Heart right ventricle (tissue), 16 donors: ENCODE data around the gene TTC36. TPM values are rescaled to one million over a fixed set of nuclear protein-coding genes. Genes with fewer than 3 reads are reported as not detected.

ENCODE experiments used
- ATAC-seq, 8 donors: fragments of 200-7000 bp; cut with Tn5 transposase; one replicate each; pipeline ENCODE4 v1.9.1; 2020; ENCODE audit warnings: mild to moderate bottlenecking in 8 of 8, moderate library complexity in 8 of 8, moderate number of reproducible peaks in 1 of 8
- DNase-seq, 2 donors: peaks; one replicate each; pipeline ENCODE4 v3.0.0-alpha.2; 2020
- H3K27ac ChIP-seq, 10 donors: fragments of 200-600 bp; sonication (generic) in 2 of 10; one replicate each; pipeline versions ENCODE4 v1.5.0 to v1.8.0; 2020 to 2022; ENCODE audit warnings: mild to moderate bottlenecking in 3 of 10
- H3K27me3 ChIP-seq, 7 donors: fragments of 200-600 bp; one replicate each; pipeline ENCODE4 v1.8.0; 2021 to 2022; ENCODE audit warnings: mild to moderate bottlenecking in 2 of 7
- H3K36me3 ChIP-seq, 9 donors: fragments of 200-600 bp; sonication (generic) in 1 of 9; one replicate each; pipeline versions ENCODE4 v1.5.0 to v1.8.0; 2020 to 2022; ENCODE audit warnings: mild to moderate bottlenecking in 2 of 9
- H3K4me1 ChIP-seq, 9 donors: fragments of 200-600 bp; sonication (generic) in 1 of 9; one replicate each; pipeline versions ENCODE4 v1.5.0 to v1.8.0; 2020 to 2022; ENCODE audit warnings: mild to moderate bottlenecking in 4 of 9
- H3K4me3 ChIP-seq, 10 donors: fragments of 200-600 bp; sonication (generic) in 2 of 10; one replicate each; pipeline versions ENCODE4 v1.5.0 to v1.8.0; 2020 to 2022; ENCODE audit warnings: mild to moderate bottlenecking in 7 of 10, moderate library complexity in 2 of 10
- H3K9me3 ChIP-seq, 11 donors: fragments of 200-600 bp in 10 of 11; sonication (generic) in 2 of 11; one replicate each; pipeline versions ENCODE4 v1.5.0 to v1.8.0; 2013 to 2022; ENCODE audit warnings: mild to moderate bottlenecking in 2 of 11, control low read depth in 1 of 11, moderate library complexity in 1 of 11
- WGBS, 2 donors: extraction: QIAGEN DNeasy Blood & Tissue Kit; methylation state at CpG; one replicate each; pipeline ENCODE4 v1.1.7; 2013; ENCODE audit warnings: inconsistent platforms in 1 of 2; 5-methylcytosine and 5-hydroxymethylcytosine counted together
- intact Hi-C, 10 donors: fragments of 100-400 bp; cut with DNase I; formaldehyde crosslinking; loops; one replicate each; pipeline versions ENCODE4 v1.11.1 to v1.14.2; 2022
- polyA plus RNA-seq, 2 donors: library from polyadenylated mRNA; stranded (reverse); fragments of 200-250 nt; gene quantifications; one replicate each; pipeline ENCODE4 v1.2.3, GENCODE V29; 2013
- total RNA-seq, 10 donors: library from RNA; stranded (reverse); fragmentation: NEBNext Ultra II Directional in 3 of 10; extraction: Animal tissue kit (Norgen Biotek cat#: 25700) in 3 of 10; gene quantifications; one replicate each; pipeline versions ENCODE4 v1.2.1 to v1.2.4, GENCODE V29; 2021 to 2023
- TF ChIP-seq, protein P1 (sequence below), 9 donors: fragments of 200-600 bp; sonication (generic) in 2 of 9; IDR thresholded peaks; one replicate each; pipeline versions ENCODE4 v1.5.0 to v1.8.0; 2021 to 2022; ENCODE audit warnings: antibody characterized with exemption in 9 of 9, mild to moderate bottlenecking in 5 of 9, moderate library complexity in 1 of 9
- donor health status: Arrhythmogenic right ventricular cardiomyopathy.
- donor health status: ischemic (EF 13 %, LVEDD 7.1; RV severe dilation, severe dysfunction).
- donor health status: healthy with polysubstance abuse.
- donor health status: DM: no; HTN: yes; CAD: no.
- donor health status: DM: no; HTN: no; CAD: no.
- donor health status: ischemic (EF 25% LVEDD 6.9; RV normal size, moderate dysfunction).
- donor health status: ischemic (EF 25% LVEDD 5.7; RV mildly dilated, moderate dysfunction).
- donor health status: healthy.
- donor health status: DM: yes; HTN: yes; CAD: no.
- donor health status: Ischemic cardiomyopathy.
- donor health status: ischemic (EF 35%, LVEDD 5.7; RV mildly dilated, moderate dysfunction).
- donor health status: nonischemic (EF 11% LVEDD 7.7; RV severe dilation, severe dysfunction).
- donor health status: DM: yes; HTN: yes; CAD: no.
- donor health status: PGD.
- donor health status: ischemic (EF 29% LVEDD 5.4; RV normal size, mild dysfunction).
- donor health status: nonischemic (EF 23%, LVEDD 6.1; RV moderate dilation, normal function).

Gene TTC36
- total and polyA plus RNA-seq, 12 donors = 0.16 to 1.8 (median 0.47) TPM; not detected in 4

DNA sequence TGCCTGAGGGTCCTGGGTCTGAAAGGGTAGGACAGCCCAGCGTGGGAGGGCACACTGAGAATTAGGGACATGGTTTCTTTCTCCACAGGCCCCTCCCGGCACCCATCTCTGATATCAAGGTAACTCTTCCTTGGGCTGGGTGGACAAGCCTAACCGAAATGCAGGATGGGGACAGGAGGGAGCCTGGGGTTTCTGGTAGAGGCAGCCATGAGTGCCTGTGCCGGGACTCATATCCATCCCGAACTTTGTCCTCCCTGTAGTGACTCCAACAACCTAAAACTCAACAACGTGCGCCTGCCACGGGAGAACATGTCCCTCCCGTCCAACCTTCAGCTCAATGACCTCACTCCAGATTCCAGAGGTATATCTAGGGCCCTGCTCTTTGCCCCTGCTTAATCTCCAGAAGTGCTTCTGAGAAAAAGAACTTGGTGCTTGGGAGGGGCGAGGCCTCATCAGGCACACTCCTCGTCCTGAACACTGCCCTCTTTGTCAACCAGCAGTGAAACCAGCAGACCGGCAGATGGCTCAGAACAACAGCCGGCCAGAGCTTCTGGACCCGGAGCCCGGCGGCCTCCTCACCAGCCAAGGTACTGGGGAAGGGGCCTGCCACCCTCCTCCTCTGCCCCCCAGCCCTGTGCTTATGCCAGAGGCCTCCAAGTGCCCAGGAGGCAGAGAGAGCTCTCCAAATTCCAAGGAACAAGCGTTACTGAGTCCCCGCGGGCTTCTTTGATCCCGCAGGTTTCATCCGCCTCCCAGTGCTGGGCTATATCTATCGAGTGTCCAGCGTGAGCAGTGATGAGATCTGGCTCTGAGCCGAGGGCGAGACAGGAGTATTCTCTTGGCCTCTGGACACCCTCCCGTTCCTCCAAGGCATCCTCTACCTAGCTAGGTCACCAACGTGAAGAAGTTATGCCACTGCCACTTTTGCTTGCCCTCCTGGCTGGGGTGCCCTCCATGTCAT lies 6.8 kb downstream of the TTC36 start:
- no peak overlapping the region for H3K27ac ChIP-seq
- no peaks in the 10 kb centered on the region for H3K9me3 ChIP-seq
- peaks cover 0 to 10% (median 0%) of the 10 kb centered on the region in 9 donors for H3K36me3 ChIP-seq
- WGBS, 2 donors = 71 to 78% methylated on average over 27 of the region's 27 CpGs
- H3K4me3 ChIP-seq = no peak overlapping the region
- peaks cover 0 to 14% (median 0%) of the 10 kb centered on the region in 7 donors for H3K27me3 ChIP-seq
- TF ChIP-seq, protein P1, sequence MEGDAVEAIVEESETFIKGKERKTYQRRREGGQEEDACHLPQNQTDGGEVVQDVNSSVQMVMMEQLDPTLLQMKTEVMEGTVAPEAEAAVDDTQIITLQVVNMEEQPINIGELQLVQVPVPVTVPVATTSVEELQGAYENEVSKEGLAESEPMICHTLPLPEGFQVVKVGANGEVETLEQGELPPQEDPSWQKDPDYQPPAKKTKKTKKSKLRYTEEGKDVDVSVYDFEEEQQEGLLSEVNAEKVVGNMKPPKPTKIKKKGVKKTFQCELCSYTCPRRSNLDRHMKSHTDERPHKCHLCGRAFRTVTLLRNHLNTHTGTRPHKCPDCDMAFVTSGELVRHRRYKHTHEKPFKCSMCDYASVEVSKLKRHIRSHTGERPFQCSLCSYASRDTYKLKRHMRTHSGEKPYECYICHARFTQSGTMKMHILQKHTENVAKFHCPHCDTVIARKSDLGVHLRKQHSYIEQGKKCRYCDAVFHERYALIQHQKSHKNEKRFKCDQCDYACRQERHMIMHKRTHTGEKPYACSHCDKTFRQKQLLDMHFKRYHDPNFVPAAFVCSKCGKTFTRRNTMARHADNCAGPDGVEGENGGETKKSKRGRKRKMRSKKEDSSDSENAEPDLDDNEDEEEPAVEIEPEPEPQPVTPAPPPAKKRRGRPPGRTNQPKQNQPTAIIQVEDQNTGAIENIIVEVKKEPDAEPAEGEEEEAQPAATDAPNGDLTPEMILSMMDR (IDR thresholded peaks at IDR 0.05) = no peak
- peaks cover 4 to 23% (median 17%) of the 10 kb centered on the region in 9 donors for H3K4me1 ChIP-seq
- intact Hi-C loops = loop anchor here in 1 of 10 donors (5.0 kb wide), 1 partner anchor 33 kb away; the partner anchor contains the start of gene IFT46
- ATAC-seq (no peak), DNase-seq (no peak)

DNA sequence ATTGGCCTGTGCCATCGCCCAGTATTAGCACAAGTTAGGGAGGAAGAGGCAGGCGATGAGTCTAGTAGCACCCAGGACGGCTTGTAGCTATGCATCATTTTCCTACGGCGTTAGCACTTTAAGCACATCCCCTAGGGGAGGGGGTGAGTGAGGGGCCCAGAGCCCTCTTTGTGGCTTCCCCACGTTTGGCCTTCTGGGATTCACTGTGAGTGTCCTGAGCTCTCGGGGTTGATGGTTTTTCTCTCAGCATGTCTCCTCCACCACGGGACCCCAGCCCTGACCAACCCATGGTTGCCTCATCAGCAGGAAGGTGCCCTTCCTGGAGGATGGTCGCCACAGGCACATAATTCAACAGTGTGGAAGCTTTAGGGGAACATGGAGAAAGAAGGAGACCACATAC lies 8.0 kb downstream of the TTC36 start:
- H3K4me3 ChIP-seq = no peak overlapping the region
- intact Hi-C loops = no loop called here
- H3K9me3 ChIP-seq = no peaks in the 10 kb centered on the region
- TF ChIP-seq, protein P1 (IDR thresholded peaks at IDR 0.05) = no peak
- peaks cover 0 to 10% (median 0%) of the 10 kb centered on the region in 9 donors for H3K36me3 ChIP-seq
- H3K27ac ChIP-seq = no peak overlapping the region
- peaks cover 0 to 10% (median 0%) of the 10 kb centered on the region in 7 donors for H3K27me3 ChIP-seq
- ATAC-seq = no peak
- no peak for DNase-seq
- peaks cover 0 to 15% (median 8%) of the 10 kb centered on the region in 9 donors for H3K4me1 ChIP-seq
- WGBS, 2 donors = 85 to 86% methylated on average over 9 of the region's 9 CpGs

DNA sequence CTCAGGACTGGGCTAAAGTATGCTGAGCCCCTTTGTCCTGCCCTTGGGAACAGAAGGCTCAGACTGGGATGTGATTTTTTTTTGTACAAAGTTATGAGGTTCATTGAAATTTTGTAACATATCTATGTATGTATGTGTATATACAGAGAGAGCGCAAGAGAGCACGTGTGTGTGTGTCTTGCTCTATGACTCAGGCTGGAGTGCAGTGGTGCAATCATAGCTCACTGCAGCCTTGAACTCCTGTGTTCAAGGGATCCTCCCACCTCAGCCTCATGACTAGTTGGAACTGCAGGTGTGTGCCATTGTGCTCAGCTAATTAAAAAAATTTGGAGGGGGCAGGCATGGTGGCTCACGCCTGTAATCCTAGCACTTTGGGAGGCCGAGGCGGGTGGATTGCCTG lies 9.5 kb downstream of the TTC36 start:
- H3K36me3 ChIP-seq = peaks cover 0 to 25% (median 0%) of the 10 kb centered on the region in 9 donors
- WGBS, 2 donors = 95 to 97% methylated on average over 5 of the region's 5 CpGs

DNA sequence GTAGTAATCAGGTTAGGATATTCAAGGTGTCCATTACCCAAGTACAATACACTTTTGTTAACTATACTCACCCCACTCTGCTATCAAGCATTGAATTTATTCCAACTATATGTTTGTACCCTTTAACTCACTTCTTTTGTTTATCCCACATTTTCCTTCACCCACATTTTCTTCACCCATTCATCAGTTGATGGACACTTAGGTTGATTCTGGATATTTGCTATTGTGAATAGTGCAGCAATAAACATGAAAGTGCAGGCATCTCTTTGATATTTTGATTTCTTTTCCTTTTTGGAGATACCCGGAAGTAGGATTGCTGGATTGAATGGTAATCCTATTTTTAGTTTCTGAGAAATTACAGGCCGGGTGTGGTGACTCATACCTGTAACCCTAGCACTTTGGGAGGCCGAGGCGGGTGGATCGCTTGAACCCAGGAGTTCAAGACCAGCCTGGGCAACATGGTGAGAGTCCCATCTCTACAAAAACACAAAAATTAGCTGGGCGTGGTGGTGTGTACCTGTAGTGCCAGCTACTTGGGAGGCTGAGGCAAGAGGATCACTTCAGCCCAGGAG lies 10.2 kb downstream of the TTC36 start:
- Histone ChIP-seq H3K9me3 (no peaks in the 10 kb centered on the region), H3K36me3 (peaks cover 0 to 33% (median 0%) of the 10 kb centered on the region in 9 donors), H3K4me3 (no peak overlapping the region), H3K27me3 (no peaks in the 10 kb centered on the region), H3K27ac (no peak overlapping the region), H3K4me1 (no peaks in the 10 kb centered on the region)
- WGBS, 2 donors = 89 to 92% methylated on average over 6 of the region's 6 CpGs
- TF ChIP-seq, protein P1 (IDR thresholded peaks at IDR 0.05) = no peak
- DNase-seq (no peak), ATAC-seq (no peak)
- intact Hi-C loops = no loop called here

More for the DNA sequence above, 9.5 kb downstream of the TTC36 start:
- Histone ChIP-seq H3K27ac (no peak overlapping the region), H3K4me1 (peaks cover 0 to 4% (median under 1%) of the 10 kb centered on the region in 9 donors), H3K4me3 (no peak overlapping the region), H3K9me3 (no peaks in the 10 kb centered on the region), H3K27me3 (no peaks in the 10 kb centered on the region)
- ATAC-seq (no peak), DNase-seq (no peak)
- TF ChIP-seq, protein P1 (IDR thresholded peaks at IDR 0.05) = no peak
- intact Hi-C loops = no loop called here
